HepG2 (cell line): ENCODE data around the gene UBE3A.

ENCODE experiments used
- MAZ ChIP-seq, 2 experiments: sonication (generic) in 1 of 2; formaldehyde crosslinking in 1 of 2; IDR thresholded peaks; 2 replicates each; pipeline versions ENCODE4 v1.5.0 to v1.6.1; 2012 to 2020; ENCODE audit warnings: low read depth in 2 of 2, mild to moderate bottlenecking in 2 of 2, borderline replicate concordance in 1 of 2, improper control_type of control experiment in 1 of 2, low read length in 1 of 2, missing genetic modification reagents in 1 of 2, moderate library complexity in 1 of 2
- MBNL3 ChIP-seq: fragments of 250-450 bp; sonication (Bioruptor Pico); conservative IDR thresholded peaks from 2 replicates; pipeline ENCODE4 v1.8.0; 2022; ENCODE audit warnings: mild to moderate bottlenecking, inconsistent platforms
- PCBP1 ChIP-seq: fragments of 200-400 bp; formaldehyde crosslinking; IDR thresholded peaks from 2 replicates; pipeline ENCODE4 v1.6.1; 2017; ENCODE audit warnings: mild to moderate bottlenecking, low read depth, low read length, borderline replicate concordance
- PHF8 ChIP-seq: sonication (generic); formaldehyde crosslinking; IDR thresholded peaks from 2 replicates; pipeline ENCODE4 v1.5.0; 2020; ENCODE audit warnings: missing genetic modification reagents
- TCF7L2 ChIP-seq: IDR thresholded peaks from 2 replicates; pipeline ENCODE4 v1.6.1; 2011; ENCODE audit warnings: mild to moderate bottlenecking, low read depth, low read length, moderate library complexity
- ZNF354B ChIP-seq: sonication (generic); formaldehyde crosslinking; IDR thresholded peaks from 2 replicates; pipeline ENCODE4 v1.8.0; 2022; ENCODE audit warnings: mild to moderate bottlenecking, missing genetic modification reagents
- ZNF362 ChIP-seq: sonication (generic); formaldehyde crosslinking; IDR thresholded peaks from 2 replicates; pipeline ENCODE4 v1.4.0; 2020; ENCODE audit warnings: missing genetic modification reagents, mild to moderate bottlenecking, borderline replicate concordance
- ZNF761 ChIP-seq: sonication (generic); formaldehyde crosslinking; conservative IDR thresholded peaks from 2 replicates; pipeline ENCODE4 v1.4.0; 2020; ENCODE audit warnings: mild to moderate bottlenecking, missing genetic modification reagents
- ZNF878 ChIP-seq: sonication (generic); formaldehyde crosslinking; IDR thresholded peaks from 2 replicates; pipeline ENCODE4 v1.8.1; 2023; ENCODE audit warnings: mild to moderate bottlenecking, missing genetic modification reagents, moderate library complexity
- TF ChIP-seq, protein P1 (sequence below): sonication (generic); formaldehyde crosslinking; IDR thresholded peaks from 2 replicates; pipeline ENCODE4 v1.5.0; 2020; ENCODE audit warnings: mild to moderate bottlenecking, missing genetic modification reagents, moderate library complexity
- TF ChIP-seq, protein P2 (sequence below): sonication (generic); formaldehyde crosslinking; IDR thresholded peaks from 2 replicates; pipeline ENCODE4 v1.4.0; 2020; ENCODE audit warnings: missing genetic modification reagents

DNA sequence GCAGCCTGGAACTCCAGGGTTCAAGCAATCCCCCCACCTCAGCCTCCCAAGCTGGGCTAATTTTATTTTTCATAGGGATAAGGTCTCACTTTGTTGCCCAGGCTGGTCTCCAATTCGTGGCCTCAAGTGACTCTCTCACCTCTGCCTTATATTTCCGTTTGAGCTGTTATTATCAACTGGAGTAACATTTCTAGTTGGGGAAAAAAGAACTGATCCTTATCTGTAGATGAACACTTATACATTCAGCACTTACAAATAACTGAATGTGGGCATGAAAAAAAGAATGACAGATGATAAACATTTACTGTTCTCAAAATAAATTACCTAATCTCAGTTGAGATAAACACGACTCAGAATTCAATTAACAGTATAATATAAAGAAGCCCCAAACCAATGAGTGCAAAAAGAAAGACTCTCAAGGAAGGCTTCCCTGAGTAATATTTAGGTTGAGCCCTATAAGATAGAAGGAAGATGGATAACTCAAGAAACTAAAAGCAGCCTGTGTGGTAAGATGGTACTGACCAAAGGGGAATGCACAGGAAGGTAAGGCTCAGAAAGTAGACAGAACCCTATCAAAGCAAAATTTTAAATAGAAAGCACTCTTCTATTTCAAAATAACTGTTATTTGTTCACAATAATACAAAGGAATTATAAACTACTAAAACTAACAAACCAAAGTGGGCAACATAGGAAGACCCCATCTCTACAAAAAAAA lies 11.8 kb downstream of the UBE3A start:
- TF ChIP-seq MAZ (IDR thresholded peaks at IDR 0.05; ENCODE audit: borderline replicate concordance, low read depth, low read length) (no peak), MAZ (CRISPR knock-in tag; IDR thresholded peaks at IDR 0.05; ENCODE audit: low read depth) (no peak), TCF7L2 (no peak), ZNF354B (CRISPR knock-in tag) (no peak), PCBP1 (no peak), PHF8 (no peak), MBNL3 (CRISPR knock-in tag) (no peak), ZNF362 (no peak), ZNF878 (no peak), ZNF761 (CRISPR knock-in tag) (no peak)
- TF ChIP-seq, protein P1, sequence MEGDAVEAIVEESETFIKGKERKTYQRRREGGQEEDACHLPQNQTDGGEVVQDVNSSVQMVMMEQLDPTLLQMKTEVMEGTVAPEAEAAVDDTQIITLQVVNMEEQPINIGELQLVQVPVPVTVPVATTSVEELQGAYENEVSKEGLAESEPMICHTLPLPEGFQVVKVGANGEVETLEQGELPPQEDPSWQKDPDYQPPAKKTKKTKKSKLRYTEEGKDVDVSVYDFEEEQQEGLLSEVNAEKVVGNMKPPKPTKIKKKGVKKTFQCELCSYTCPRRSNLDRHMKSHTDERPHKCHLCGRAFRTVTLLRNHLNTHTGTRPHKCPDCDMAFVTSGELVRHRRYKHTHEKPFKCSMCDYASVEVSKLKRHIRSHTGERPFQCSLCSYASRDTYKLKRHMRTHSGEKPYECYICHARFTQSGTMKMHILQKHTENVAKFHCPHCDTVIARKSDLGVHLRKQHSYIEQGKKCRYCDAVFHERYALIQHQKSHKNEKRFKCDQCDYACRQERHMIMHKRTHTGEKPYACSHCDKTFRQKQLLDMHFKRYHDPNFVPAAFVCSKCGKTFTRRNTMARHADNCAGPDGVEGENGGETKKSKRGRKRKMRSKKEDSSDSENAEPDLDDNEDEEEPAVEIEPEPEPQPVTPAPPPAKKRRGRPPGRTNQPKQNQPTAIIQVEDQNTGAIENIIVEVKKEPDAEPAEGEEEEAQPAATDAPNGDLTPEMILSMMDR (CRISPR knock-in tag), result no peak
- TF ChIP-seq, protein P2, sequence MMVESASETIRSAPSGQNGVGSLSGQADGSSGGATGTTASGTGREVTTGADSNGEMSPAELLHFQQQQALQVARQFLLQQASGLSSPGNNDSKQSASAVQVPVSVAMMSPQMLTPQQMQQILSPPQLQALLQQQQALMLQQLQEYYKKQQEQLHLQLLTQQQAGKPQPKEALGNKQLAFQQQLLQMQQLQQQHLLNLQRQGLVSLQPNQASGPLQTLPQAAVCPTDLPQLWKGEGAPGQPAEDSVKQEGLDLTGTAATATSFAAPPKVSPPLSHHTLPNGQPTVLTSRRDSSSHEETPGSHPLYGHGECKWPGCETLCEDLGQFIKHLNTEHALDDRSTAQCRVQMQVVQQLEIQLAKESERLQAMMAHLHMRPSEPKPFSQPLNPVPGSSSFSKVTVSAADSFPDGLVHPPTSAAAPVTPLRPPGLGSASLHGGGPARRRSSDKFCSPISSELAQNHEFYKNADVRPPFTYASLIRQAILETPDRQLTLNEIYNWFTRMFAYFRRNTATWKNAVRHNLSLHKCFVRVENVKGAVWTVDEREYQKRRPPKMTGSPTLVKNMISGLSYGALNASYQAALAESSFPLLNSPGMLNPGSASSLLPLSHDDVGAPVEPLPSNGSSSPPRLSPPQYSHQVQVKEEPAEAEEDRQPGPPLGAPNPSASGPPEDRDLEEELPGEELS, result no peak
